HUDEP-2 (cell line): ENCODE measurements around the gene UBE2Q2.
"Not testable (repeated sequence)": the region's sequence is repeated elsewhere in the genome, so short reads cannot be mapped to it uniquely, and the experiment has no call there.

Experiments used
- DNase-seq, 76 experiments: peaks; one replicate each; lab custom pipeline; 2025; ENCODE audit not compliant: unreplicated experiment in 76 of 76; lab: John Stamatoyannopoulos, UW

UBE2Q2 gene

GRCh38 chr15:75864213-75865059 lies 21.2 kb downstream of the UBE2Q2 start:
- peak in 3 of 76 experiments; percentile 15 to 22 (median 19) for DNase-seq

- not testable (repeated sequence) for DNase-seq
Observed at GRCh38 chr15:75866045-75866444, 22.8 kb downstream of the UBE2Q2 start.

GRCh38 chr15:75866916-75867315 lies 23.7 kb downstream of the UBE2Q2 start:
- no peak for DNase-seq

- DNase-seq: no peak
Observed at GRCh38 chr15:75867449-75867848, 24.2 kb downstream of the UBE2Q2 start.

GRCh38 chr15:75868019-75868418 lies 24.8 kb downstream of the UBE2Q2 start:
- DNase-seq: no peak

- no peak for DNase-seq
Observed at GRCh38 chr15:75869446-75869845, 26.2 kb downstream of the UBE2Q2 start.

- DNase-seq: not testable (repeated sequence)
Observed at GRCh38 chr15:75871589-75871988, 28.3 kb downstream of the UBE2Q2 start.

GRCh38 chr15:75872403-75872990 lies 29.2 kb downstream of the UBE2Q2 start:
- peak in 26 of 76 experiments; percentile 2 to 47 (median 19) for DNase-seq

GRCh38 chr15:75884041-75884440 lies 40.8 kb downstream of the UBE2Q2 start:
- no peak for DNase-seq

GRCh38 chr15:75887178-75887577 lies 43.9 kb downstream of the UBE2Q2 start:
- no peak for DNase-seq

GRCh38 chr15:75891895-75892294 lies 48.6 kb downstream of the UBE2Q2 start:
- peak in 2 of 76 experiments; percentile 7 to 10 for DNase-seq

- DNase-seq: peak in 3 of 76 experiments; percentile 11 to 14 (median 13)
Observed at GRCh38 chr15:75895731-75896130, 52.5 kb downstream of the UBE2Q2 start.

- DNase-seq: no peak
Observed at GRCh38 chr15:75900577-75900976, 57.3 kb downstream of the UBE2Q2 start.

- DNase-seq: peak in 17 of 76 experiments; percentile 2 to 41 (median 13)
Observed at GRCh38 chr15:75902129-75902557, 58.9 kb downstream of the UBE2Q2 start.

- peak in 74 of 76 experiments; percentile 25 to 90 (median 80) for DNase-seq
Observed at GRCh38 chr15:75903331-75904239, 60.3 kb downstream of the UBE2Q2 start, which contains the start of gene FBXO22. Gene FBXO22 (plus strand): TSS chr15:75903878. CDS start chr15:75903964, 86 bp downstream.

- DNase-seq: no peak
Observed at GRCh38 chr15:75905231-75905630, 62.0 kb downstream of the UBE2Q2 start.

GRCh38 chr15:75910355-75910754 lies 67.1 kb downstream of the UBE2Q2 start:
- not testable (repeated sequence) for DNase-seq

- no peak for DNase-seq
Observed at GRCh38 chr15:75916978-75917377, 73.7 kb downstream of the UBE2Q2 start.

- no peak for DNase-seq
Observed at GRCh38 chr15:75918135-75918534, 74.9 kb downstream of the UBE2Q2 start.

GRCh38 chr15:75920079-75920478 lies 76.8 kb downstream of the UBE2Q2 start:
- no peak for DNase-seq
